Non-pigmented ciliary epithelial cell (primary cell): ENCODE results near the gene STAT4.
"Not testable (repeated sequence)": the region's sequence is repeated elsewhere in the genome, so short reads cannot be mapped to it uniquely, and the experiment has no call there.

ENCODE experiments used
- DNase-seq: peaks from one replicate; pipeline ENCODE4 v3.0.0-alpha.2; 2010; ENCODE audit warnings: low read depth

STAT4 gene

GRCh38 chr2:190995315-190995714, 155.5 kb downstream of the STAT4 start:
- not testable (repeated sequence) for DNase-seq

- DNase-seq: no peak
Observed at GRCh38 chr2:190994148-190994547, 156.6 kb downstream of the STAT4 start.

- DNase-seq: no peak
Observed at GRCh38 chr2:190993292-190993643, 157.5 kb downstream of the STAT4 start.

- DNase-seq: no peak
Observed at GRCh38 chr2:190990132-190990531, 160.7 kb downstream of the STAT4 start.

- no peak for DNase-seq
Observed at GRCh38 chr2:190988910-190989309, 161.9 kb downstream of the STAT4 start.

- DNase-seq: no peak
Observed at GRCh38 chr2:190987938-190988337, 162.9 kb downstream of the STAT4 start.

GRCh38 chr2:190987116-190987515, 163.7 kb downstream of the STAT4 start:
- DNase-seq: no peak

GRCh38 chr2:190986221-190986953, 164.4 kb downstream of the STAT4 start:
- no peak for DNase-seq

GRCh38 chr2:190984595-190984994, 166.2 kb downstream of the STAT4 start:
- peak; percentile 65 for DNase-seq

- no peak for DNase-seq
Observed at GRCh38 chr2:190982262-190983034, 168.3 kb downstream of the STAT4 start.

GRCh38 chr2:190981733-190982132, 169.1 kb downstream of the STAT4 start:
- DNase-seq: no peak

- DNase-seq: no peak
Observed at GRCh38 chr2:190981333-190981732, 169.5 kb downstream of the STAT4 start.

- DNase-seq: no peak
Observed at GRCh38 chr2:190980630-190981209, 170.1 kb downstream of the STAT4 start.

- DNase-seq: peak; percentile 86
Observed at GRCh38 chr2:190979906-190980629, 170.7 kb downstream of the STAT4 start.
